Central memory CD4-positive, alpha-beta T cell (primary cell): Measurements from ENCODE around the gene INPP5F.
"Not testable (repeated sequence)": the region's sequence is repeated elsewhere in the genome, so short reads cannot be mapped to it uniquely, and the experiment has no call there.

Experiments
- DNase-seq: peaks from one replicate; pipeline ENCODE4 v3.0.0; 2022

Gene INPP5F

DNA sequence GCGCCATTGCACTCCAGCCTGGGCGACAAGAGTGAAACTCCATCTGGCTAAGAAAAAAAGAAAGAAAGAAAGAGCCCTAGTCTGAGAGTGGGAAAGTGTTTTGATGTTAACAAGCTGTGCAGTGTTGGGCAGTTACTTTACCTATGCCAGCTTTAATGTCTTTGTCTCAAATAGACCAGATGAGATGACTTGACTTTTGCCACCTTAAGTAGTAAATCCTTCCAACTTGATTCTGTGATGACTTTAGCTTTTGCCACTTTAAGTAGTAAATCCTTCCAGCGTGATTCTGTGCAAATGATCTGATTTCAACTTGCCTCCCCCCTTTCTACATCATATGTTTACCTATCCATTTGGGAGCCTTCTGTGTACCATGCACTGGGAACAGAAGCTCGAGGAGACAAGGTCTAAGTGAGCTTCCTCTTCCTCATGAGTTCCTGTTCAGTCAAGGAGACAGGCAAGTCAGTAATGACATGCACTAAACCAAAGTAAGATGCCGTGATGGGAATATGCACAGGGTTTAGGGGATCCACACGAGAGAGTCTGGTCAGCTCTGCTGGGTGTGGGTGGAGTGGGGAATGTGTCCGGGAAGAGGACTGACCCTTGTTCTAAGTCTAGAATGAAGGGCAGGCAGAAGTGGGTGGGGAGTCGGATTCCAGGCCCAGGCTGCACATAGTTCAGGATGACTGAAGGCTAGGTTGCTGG is 17.2 kb downstream of the INPP5F start:
- DNase-seq = no peak

GRCh38 chr10:119747940-119748339 is 22.1 kb downstream of the INPP5F start:
- no peak for DNase-seq

GRCh38 chr10:119748871-119749270 is 23.0 kb downstream of the INPP5F start:
- no peak for DNase-seq

- no peak for DNase-seq
Observed at GRCh38 chr10:119749455-119749854, 23.6 kb downstream of the INPP5F start.

DNA sequence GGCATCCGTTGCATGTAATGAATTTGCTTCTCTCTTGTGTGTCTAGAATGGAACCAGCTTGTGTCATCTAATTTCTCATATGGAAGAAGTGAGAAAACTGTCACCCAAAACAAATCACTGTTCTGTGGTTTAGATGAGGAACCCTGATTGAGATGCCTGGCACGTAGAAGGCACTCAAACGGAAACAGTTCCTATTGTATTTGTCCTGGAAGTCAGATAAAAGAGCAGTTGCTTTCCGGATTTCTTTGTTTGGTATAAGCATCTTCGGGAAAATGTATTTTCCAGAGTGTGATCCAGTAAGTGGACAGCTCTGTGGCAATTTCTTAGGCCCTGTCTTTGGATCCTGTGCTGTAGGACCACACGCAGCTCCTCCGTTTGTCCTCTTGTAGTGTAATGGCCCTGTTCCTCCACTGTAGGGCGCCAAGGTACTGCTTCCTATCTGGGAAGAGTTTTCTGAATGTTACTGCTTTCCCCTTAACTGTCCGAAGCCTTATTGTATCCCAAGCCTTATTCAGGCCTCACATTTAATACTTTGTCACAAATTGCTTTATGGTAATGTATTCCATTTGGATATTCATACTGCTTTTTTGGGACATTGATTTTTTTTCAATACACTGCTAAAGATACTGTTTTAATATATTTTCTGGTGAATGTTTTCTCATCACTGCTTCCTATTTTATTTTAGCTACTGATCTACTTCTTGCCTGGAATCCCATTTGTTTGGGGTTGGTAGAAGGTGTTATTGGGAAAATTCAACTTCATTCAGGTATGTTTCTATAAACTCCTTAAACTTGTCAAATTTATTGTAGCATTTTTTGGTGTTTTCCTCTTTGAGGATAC is 24.8 kb downstream of the INPP5F start:
- DNase-seq = peak; percentile 39

GRCh38 chr10:119753309-119753708 is 27.5 kb downstream of the INPP5F start:
- no peak for DNase-seq

GRCh38 chr10:119754085-119754484 is 28.2 kb downstream of the INPP5F start:
- no peak for DNase-seq

DNA sequence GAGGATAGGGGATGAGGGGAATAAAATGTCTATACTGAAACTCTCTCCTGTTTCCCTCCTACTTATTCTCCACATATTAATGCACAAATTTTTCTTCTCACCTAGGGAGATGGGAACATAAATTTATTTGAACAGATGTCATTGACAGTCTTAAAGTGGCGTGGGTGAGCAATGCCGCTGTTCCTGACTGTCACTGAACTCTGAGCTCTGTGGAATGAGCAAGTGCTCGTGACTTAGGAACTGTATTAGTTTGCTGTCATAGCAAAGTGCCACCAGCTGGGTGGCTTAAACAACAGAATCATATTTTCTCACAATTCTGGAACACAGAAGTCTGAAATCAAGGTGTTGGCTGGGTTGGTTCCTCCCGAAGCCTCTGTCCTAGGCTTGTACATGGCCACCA is 29.1 kb downstream of the INPP5F start:
- no peak for DNase-seq

DNA sequence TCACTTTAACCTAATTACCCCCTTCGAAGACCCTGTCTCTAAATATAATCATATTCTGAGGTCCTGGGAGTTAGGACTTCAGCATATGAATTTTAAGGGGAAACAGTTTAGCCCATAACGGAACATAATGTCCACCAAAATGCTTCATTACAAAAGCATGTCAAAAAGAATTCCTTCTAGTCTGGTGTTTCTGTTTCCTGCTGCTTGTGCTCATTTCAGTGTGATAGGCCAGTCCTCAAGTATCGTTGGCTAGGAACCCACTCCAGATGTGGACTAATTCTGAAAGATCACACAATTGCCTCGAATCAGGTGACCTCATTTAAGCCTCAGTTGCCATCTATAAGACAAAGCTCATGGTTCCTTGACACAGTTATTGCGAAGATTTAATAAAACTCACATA is 29.6 kb downstream of the INPP5F start:
- no peak for DNase-seq

DNA sequence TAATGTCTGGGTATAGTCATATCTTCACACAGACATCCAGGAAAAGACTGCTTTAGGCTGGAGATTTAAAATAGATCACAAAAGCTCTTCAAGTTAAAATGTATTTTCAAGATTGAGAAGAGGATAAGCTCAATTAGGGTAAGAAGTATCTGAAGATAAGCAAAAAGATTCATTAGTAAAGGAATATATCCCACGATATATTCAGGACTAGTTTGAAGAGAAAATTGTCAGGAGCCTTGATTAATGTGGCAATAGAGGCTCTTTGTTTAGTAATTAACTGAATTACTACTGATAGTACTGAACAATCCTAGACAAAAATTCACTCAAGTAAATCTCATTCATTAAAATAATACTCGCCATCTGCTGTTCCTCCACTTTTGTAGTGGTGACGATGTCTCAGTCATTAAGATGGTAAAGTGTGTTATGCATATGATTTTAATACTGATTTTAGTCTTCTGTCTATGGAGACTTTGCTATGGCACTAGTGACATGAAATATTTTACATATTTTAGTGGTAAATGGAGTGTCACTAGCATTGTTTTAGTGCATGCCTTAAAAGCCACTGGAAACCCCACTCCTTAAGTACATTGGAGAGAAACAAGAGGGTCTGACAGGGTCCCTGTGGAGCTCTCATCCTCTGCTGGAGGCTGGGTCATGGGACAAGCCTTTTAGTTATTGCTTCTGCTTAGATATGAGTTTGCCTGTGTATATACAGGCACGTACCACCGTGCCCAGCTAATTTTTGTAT is 32.8 kb downstream of the INPP5F start:
- no peak for DNase-seq

DNA sequence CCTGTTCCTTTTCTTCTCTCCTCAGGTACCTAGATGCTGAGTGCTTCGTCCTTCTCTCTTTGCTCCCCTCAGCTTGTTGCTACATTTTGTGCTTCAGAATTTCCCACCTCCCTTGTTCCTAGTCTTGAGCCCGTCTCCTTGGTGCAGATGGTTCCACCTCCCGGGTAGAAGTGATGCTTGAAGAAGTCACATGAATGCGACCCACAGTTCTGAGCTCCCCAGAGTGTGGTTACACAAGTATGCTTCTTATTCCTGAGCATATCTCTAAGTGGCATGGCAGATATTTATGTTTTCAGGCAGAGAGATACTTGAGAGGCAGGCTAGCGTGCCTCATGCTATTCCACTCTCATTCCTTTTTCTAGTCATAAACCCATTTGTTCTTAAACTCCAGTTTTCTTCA is 34.0 kb downstream of the INPP5F start:
- no peak for DNase-seq

- no peak for DNase-seq
Observed at GRCh38 chr10:119761106-119761505, 35.3 kb downstream of the INPP5F start.

DNA sequence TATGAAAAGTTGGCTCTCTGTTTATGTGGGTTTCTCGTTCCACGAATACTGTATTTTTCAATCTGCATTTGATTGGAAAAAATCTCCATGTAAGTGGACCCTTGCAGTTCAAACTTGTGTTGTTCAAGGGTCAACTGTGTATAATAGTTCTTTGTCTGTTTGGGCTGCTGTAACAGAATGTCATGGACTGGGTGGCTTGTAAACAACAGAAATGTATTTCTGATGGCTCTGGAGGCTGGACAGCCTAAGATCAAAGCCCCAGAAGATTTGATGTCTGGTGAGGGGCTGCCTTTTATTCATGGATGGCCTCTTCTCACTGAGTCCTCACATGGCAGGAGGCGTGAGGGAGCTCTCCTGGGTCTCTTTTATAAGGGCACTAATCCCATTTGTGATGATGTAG is 36.2 kb downstream of the INPP5F start:
- DNase-seq = no peak

- no peak for DNase-seq
Observed at GRCh38 chr10:119762805-119763798, 37.3 kb downstream of the INPP5F start.

GRCh38 chr10:119768455-119769094 is 42.7 kb downstream of the INPP5F start:
- no peak for DNase-seq

DNA sequence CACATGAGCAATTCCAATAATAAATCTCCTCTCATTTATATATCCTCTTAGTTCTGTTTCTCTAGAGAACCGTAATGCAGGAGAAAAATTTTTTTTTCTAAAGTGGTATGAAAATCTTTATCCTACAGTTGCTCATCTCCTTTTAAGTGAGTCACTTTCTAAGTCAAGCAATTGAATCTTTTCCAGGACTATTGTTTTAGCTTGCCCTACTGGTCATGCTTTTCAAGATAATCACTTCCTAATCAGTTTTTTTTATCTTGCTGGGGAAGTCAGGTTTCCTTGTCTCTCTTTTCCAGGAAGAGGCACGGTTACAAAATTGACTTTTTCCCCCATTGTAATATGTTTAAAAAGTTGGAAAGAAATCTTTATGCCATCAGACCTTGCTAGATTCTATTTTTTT is 44.0 kb downstream of the INPP5F start:
- no peak for DNase-seq

GRCh38 chr10:119770928-119771327 is 45.1 kb downstream of the INPP5F start:
- no peak for DNase-seq

- DNase-seq = no peak
Observed at GRCh38 chr10:119772334-119772733, 46.5 kb downstream of the INPP5F start.

DNA sequence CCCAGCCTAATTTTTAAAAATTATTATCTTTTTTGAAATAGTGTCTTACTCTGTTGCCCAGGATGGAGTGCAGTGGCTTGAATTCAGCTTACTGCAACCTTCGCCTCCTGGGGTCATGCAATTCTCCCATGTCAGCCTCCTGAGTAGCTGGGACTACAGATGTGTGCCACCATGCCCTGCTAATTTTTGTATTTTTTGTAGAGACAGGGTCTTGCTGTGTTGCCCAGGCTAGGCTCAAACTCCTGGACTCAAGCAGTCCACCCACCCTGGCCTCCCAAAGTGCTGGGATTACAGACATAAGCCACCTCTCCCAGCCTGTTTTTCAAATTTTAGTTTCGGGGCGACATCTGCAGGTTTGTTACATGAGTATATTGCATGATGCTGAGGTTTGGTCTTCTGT is 47.2 kb downstream of the INPP5F start:
- not testable (repeated sequence) for DNase-seq

DNA sequence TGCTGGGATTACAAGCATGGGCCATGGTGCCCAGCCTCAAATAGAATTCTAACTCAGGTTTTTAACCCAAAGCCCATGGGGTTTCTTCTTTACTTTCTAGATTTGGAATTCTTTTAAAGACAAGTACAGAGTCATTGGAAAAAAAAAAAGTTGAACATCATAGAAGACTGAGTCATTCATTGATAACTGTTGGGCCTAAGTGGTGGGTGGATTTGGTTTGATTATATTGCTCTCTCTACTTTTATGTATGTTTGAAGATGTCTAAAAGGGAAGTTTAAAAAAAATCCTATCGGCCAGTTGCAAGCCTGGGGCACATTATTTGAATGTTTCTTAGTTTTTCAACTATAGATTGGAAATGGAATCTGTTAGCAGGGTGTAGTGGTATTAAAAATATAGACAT is 49.7 kb downstream of the INPP5F start:
- no peak for DNase-seq

DNA sequence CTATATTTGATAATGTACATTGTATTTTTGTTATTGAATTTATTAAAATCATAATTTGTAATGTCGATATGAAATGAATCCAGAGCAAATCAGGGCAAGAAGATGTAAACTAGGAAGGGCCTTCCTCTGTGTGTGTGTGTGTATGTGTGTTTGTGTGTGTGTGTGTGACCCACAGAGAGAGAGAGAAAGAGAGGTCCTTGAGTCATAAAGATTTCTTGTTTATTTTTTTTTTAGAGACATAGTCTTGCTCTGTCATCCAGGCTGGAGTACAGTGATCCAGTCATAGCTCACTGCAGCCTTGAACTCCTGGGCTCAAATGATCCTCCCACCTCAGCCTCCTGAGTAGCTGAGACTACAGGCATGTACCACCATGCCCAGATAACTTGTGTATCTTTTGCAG is 50.7 kb downstream of the INPP5F start:
- no peak for DNase-seq

DNA sequence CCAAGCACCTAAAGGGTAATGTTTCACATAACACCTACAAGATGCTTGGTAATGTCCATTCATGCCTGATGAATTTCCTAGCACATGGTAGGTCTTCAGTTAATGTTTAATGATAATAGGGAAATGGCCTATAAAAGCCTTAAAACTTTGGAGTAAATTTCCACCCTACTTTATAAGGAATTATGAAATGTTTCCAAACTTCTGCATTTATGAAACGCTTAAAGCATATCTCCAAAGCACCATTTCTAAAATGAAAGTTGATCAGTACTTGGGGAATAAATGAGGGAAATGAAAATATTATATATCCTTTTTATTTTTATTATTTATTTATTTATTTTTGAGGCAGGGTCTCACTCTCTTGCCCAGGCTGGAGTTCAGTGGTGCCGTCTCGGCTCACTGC is 51.8 kb downstream of the INPP5F start:
- DNase-seq = no peak
